Endothelial cell of umbilical vein (primary cell): Measurements from ENCODE around the gene PCP4L1. TPM values are rescaled to one million over a fixed set of nuclear protein-coding genes. Genes with fewer than 3 reads are reported as not detected.

Source experiments
- BruUV-seq: library from RNA; stranded (reverse); fragments of 400-500 nt; replicated peaks from 2 replicates; lab custom pipeline; 2021; lab: Mats Ljungman, UMichigan
- CTCF ChIA-PET: fragments of 300-600, 350-600 bp; sonication (Branson Sonifier 250); formaldehyde crosslinking; loops from one replicate; lab custom pipeline; 2021; ENCODE audit warnings: antibody characterized with exemption, inconsistent platforms; lab: Charles Lee
- POLR2A ChIA-PET: fragments of 300-600, 350-600 bp; sonication (Branson Sonifier 250); formaldehyde crosslinking; loops from one replicate; lab custom pipeline; 2021; ENCODE audit warnings: antibody characterized with exemption, inconsistent platforms; lab: Charles Lee
- DNase-seq: peaks from one replicate; pipeline ENCODE4 v3.0.0-alpha.2; 2011; ENCODE audit warnings: low read depth, low spot score
- FAIRE-seq: peaks from 2 replicates; lab custom pipeline; 2011; peaks lifted over from hg19 to GRCh38; lab: Jason Lieb, UNC
- H2AFZ ChIP-seq: 2 replicates; pipeline ENCODE4 v1.6.0; 2012; ENCODE audit warnings: low read depth, low read length, control low read depth, inconsistent platforms
- H3K27ac ChIP-seq: 2 replicates; pipeline ENCODE4 v1.5.1; 2011; ENCODE audit warnings: low read depth, mild to moderate bottlenecking, control low read depth, low read length, moderate library complexity; ENCODE audit not compliant: insufficient read depth
- H3K27me3 ChIP-seq, 2 experiments: 2 replicates each; pipeline versions ENCODE4 v1.6.0 to v1.6.1; 2011; ENCODE audit warnings: low read length in 2 of 2, mixed read lengths in 1 of 2; ENCODE audit not compliant: control insufficient read depth in 2 of 2, insufficient read depth in 2 of 2
- H3K36me3 ChIP-seq, 2 experiments: 2 replicates in 1 of 2; 3 replicates in 1 of 2; pipeline ENCODE4 v1.5.1; 2011; ENCODE audit warnings: low read length in 2 of 2, mild to moderate bottlenecking in 1 of 2, moderate library complexity in 1 of 2; ENCODE audit not compliant: control insufficient read depth in 2 of 2, insufficient read depth in 2 of 2; ENCODE audit errors: extremely low read depth in 1 of 2
- H3K4me1 ChIP-seq: 3 replicates; pipeline ENCODE4 v1.5.1; 2011; ENCODE audit warnings: mild to moderate bottlenecking, low read length; ENCODE audit not compliant: control insufficient read depth, insufficient read depth; ENCODE audit errors: extremely low read depth
- H3K4me2 ChIP-seq: 2 replicates; pipeline ENCODE4 v1.6.1; 2011; ENCODE audit warnings: low read length, control low read depth, mixed read lengths; ENCODE audit not compliant: insufficient read depth
- H3K4me3 ChIP-seq, 3 experiments: fragments of 200-600 bp in 1 of 3; sonication (generic), shearing (Covaris generic) in 1 of 3; replicated peaks in 1 of 3; 2 replicates each; pipeline ENCODE4 v1.5.1; 2011 to 2016; ENCODE audit warnings: control low read depth in 3 of 3, low read length in 3 of 3, mild to moderate bottlenecking in 2 of 3, inconsistent platforms in 1 of 3, low read depth in 1 of 3, moderate library complexity in 1 of 3; ENCODE audit not compliant: insufficient read depth in 1 of 3
- H3K79me2 ChIP-seq: 2 replicates; pipeline ENCODE4 v1.6.0; 2012; ENCODE audit warnings: low read length, inconsistent platforms; ENCODE audit not compliant: control insufficient read depth, insufficient read depth
- H3K9ac ChIP-seq: replicated peaks from 2 replicates; pipeline ENCODE3; 2011; ENCODE audit warnings: low read length, control low read depth; ENCODE audit not compliant: insufficient read depth; ENCODE audit errors: extremely low read depth
- H3K9me1 ChIP-seq: replicated peaks from 3 replicates; pipeline ENCODE4 v1.6.0; 2011; ENCODE audit warnings: mild to moderate bottlenecking, low read length; ENCODE audit not compliant: control insufficient read depth, insufficient read depth; ENCODE audit errors: extremely low read depth
- H3K9me3 ChIP-seq: replicated peaks from 2 replicates; pipeline ENCODE4 v1.5.1; 2012; ENCODE audit warnings: low read length, inconsistent platforms; ENCODE audit not compliant: control insufficient read depth, insufficient read depth
- H4K20me1 ChIP-seq: replicated peaks from 2 replicates; pipeline ENCODE3; 2011; ENCODE audit warnings: mild to moderate bottlenecking, low read length; ENCODE audit not compliant: control insufficient read depth, insufficient read depth; ENCODE audit errors: extremely low read depth
- CTCF ChIP-seq, 2 donors: IDR thresholded peaks; 1 replicate in 1 of 2; 2 replicates in 1 of 2; pipeline ENCODE4 v1.5.1; 2011; ENCODE audit warnings: low read length in 2 of 2, mild to moderate bottlenecking in 2 of 2, moderate library complexity in 2 of 2, control low read depth in 1 of 2, inconsistent platforms in 1 of 2, low read depth in 1 of 2; ENCODE audit not compliant: insufficient read depth in 1 of 2; ENCODE audit errors: extremely low read depth in 1 of 2
- EZH2 ChIP-seq: IDR thresholded peaks from 2 replicates; pipeline ENCODE4 v1.6.1; 2012; ENCODE audit warnings: borderline replicate concordance, low read depth, mild to moderate bottlenecking, moderate library complexity, low read length, inconsistent platforms; ENCODE audit not compliant: severe bottlenecking
- FOS ChIP-seq: IDR thresholded peaks from 2 replicates; pipeline ENCODE4 v1.6.1; 2011; ENCODE audit warnings: mild to moderate bottlenecking, low read length, moderate library complexity, borderline replicate concordance; ENCODE audit not compliant: insufficient read depth
- GATA2 ChIP-seq: IDR thresholded peaks from 2 replicates; pipeline ENCODE4 v1.7.0; 2011; ENCODE audit warnings: low read depth, mild to moderate bottlenecking, moderate library complexity, mixed read lengths, low read length; ENCODE audit not compliant: insufficient read length, insufficient read depth
- JUN ChIP-seq: IDR thresholded peaks from 2 replicates; pipeline ENCODE4 v1.6.1; 2011; ENCODE audit warnings: borderline replicate concordance, low read depth; ENCODE audit not compliant: insufficient read length, insufficient read depth
- MAX ChIP-seq: IDR thresholded peaks from 2 replicates; pipeline ENCODE4 v1.6.1; 2011; ENCODE audit not compliant: insufficient read depth, insufficient read length
- MYC ChIP-seq: IDR thresholded peaks from one replicate; pipeline ENCODE4 v1.6.1; 2011; ENCODE audit warnings: mild to moderate bottlenecking, low read depth, low read length
- POLR2A ChIP-seq: IDR thresholded peaks from 2 replicates; pipeline ENCODE4 v1.6.1; 2012; ENCODE audit warnings: low read depth, mild to moderate bottlenecking, control low read depth, low read length
- POLR2AphosphoS5 ChIP-seq: IDR thresholded peaks from 2 replicates; pipeline ENCODE4 v1.6.1; 2012; ENCODE audit warnings: low read depth, mild to moderate bottlenecking, control low read depth, low read length, moderate library complexity; ENCODE audit not compliant: insufficient read depth
- dilution Hi-C: fragments of 300-500 bp; cut with MboI; formaldehyde crosslinking; loops from one replicate; pipeline ENCODE4 v1.15.0; 2019; ENCODE audit warnings: low sequenced_read_pairs; ENCODE audit not compliant: extremely low pct_ligation_motif_present
- intact Hi-C: fragments of 100-400 bp; cut with micrococcal nuclease; formaldehyde crosslinking; loops from one replicate; pipeline ENCODE4 v1.10.0; 2022
- polyA plus RNA-seq, 4 experiments: library from polyadenylated mRNA; depleted of rRNA in 3 of 4; stranded (reverse) in 3 of 4; unstranded in 1 of 4; fragments of >200 nt; gene quantifications; 2 replicates each; pipeline versions ENCODE4 v1.2.1 to v1.2.3, GENCODE V29; 2011 to 2012; ENCODE audit warnings: missing spikeins in 1 of 4
- total RNA-seq: library from RNA; stranded (reverse); gene quantifications from 2 replicates; pipeline ENCODE4 v1.2.3, GENCODE V29; 2021

PCP4L1 gene
- total and polyA plus RNA-seq, 2 donors (not counting 3 experiments of a cell fraction or from before 2014, with no cell fraction given): not detected

GRCh38 chr1:161267321-161267720, 8.8 kb downstream of the PCP4L1 start:
- Histone ChIP-seq H3K9me1 (no peaks in the 10 kb centered on the region), H3K79me2 (no peaks in the 10 kb centered on the region), H3K4me1 (no peaks in the 10 kb centered on the region), H3K27ac (no peak overlapping the region), H3K4me2 (no peak overlapping the region), H2AFZ (no peak overlapping the region), H3K27me3 (peaks cover 5 to 14% of the 10 kb centered on the region in 2 experiments), H4K20me1 (no peaks in the 10 kb centered on the region), H3K9me3 (no peaks in the 10 kb centered on the region), H3K36me3 (no peaks in the 10 kb centered on the region), H3K4me3 (no peak overlapping the region), H3K9ac (no peak overlapping the region)
- TF ChIP-seq GATA2 (no peak), MYC (no peak), POLR2AphosphoS5 (no peak), EZH2 (no peak), JUN (no peak), CTCF (IDR thresholded peaks at IDR 0.05; ENCODE audit: extremely low read depth in 1 of 2, insufficient read depth in 1 of 2, low read depth in 1 of 2, low read length in 2 of 2) (no peak), FOS (no peak), MAX (no peak), POLR2A (no peak)
- no TSS peak for BruUV-seq
- dilution Hi-C loops (no loop called here), intact Hi-C loops (no loop called here)
- FAIRE-seq: no peak
- no peak for DNase-seq
- POLR2A ChIA-PET: no interaction called here
- CTCF ChIA-PET: interaction anchor here (2.4 kb wide), 1 partner anchor 24 kb away, joined by 7 read pairs; no protein-coding TSS in a partner anchor
